Measurements from ENCODE around the gene TULP4.
"Not testable (repeated sequence)": the region's sequence is repeated elsewhere in the genome, so short reads cannot be mapped to it uniquely, and the experiment has no call there.

TULP4 gene

DNA sequence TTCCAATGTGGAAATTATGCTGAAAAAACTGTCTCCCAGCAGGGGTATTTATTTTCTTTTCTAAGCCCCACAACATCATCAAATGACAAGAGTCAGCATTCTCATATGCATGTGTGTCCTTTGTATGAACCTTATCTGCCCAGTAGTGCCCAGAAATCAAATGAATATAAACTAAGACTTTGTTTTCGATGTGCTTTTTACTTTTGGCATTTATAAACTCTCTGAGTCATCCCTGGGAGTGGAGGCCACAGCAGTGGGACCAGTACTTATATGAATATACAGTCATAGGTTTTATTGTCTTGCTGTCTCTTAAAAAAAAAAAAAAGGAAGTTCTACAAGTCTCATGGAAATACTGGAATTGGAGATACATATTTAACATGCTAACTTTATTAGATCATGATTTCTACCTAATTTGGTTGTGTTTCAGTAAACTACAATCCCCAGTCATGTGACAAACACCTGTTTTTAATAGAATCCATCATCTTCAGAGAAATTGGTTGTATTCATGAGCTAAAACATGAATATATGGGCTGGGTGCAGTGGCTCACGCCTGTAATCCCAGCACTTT is 148.4 kb downstream of the TULP4 start:
- no peak for DNase-seq (ENCODE audit: low read depth in 2 of 2, low spot score in 1 of 2)

DNA sequence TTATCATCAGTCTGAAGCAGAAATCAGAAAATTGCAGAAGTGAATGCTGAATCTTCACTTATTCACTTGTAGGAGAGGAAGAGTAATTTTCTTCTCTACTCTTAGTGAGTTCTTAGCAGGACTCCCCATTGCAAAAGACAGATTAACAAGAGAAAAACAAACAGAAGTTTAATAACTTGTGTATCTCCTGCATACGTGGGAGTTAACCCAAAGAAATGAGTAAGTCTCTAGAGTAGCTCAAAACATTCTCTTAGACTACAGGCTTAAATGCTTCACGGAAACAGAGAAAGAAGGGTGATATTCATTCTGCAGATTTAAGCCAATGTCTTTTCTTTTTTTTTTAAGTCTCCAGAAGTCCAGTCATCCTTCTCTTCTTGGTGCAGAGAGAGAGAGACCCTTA is 149.7 kb downstream of the TULP4 start:
- no peak for DNase-seq (ENCODE audit: low read depth in 2 of 2, low spot score in 1 of 2)

DNA sequence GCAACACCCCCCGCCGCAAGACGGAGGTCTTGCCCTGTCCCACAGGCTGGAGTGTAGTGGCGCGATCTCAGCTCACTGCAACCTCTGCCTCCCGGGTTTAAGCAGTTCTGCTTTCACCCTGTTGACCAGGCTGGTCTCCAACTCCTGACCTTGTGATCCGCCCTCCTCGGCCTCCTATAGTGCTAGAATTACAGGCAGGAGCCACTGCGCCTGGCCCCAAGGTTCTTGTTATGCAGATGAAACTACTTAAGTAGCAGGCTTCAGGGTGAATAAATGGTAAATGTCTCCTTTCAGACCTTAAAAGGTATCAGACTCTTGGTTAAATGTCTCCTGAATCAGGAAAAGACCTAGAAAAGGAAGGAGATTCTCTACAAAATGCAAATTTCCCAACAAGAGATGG is 152.2 kb downstream of the TULP4 start:
- DNase-seq (ENCODE audit: low read depth in 2 of 2, low spot score in 1 of 2), result no peak

- no peak for DNase-seq (ENCODE audit: low read depth in 2 of 2, low spot score in 1 of 2)
These were observed 153.0 kb downstream of the TULP4 start for GRCh38 chr6:158465257-158465656.

DNA sequence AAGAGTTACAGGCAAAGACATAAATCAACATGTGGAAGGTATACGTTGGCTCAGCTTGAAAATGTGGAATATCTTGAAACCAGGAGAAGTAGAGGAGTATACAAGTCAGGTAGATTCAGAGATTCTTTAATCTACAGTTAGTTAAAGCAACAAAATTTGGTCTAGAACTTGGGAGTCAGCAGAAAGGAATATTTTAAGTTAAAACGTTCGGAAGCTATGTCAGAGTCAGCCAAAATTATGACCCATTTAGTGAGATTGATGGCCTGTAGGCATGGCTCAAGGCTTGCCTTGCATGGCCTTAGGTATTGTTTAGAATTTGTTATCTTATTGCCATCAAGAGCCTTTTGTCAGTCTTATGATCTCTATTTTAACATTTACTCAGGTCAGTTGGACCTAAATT is 153.5 kb downstream of the TULP4 start:
- DNase-seq (ENCODE audit: low read depth in 2 of 2, low spot score in 1 of 2), result no peak

DNA sequence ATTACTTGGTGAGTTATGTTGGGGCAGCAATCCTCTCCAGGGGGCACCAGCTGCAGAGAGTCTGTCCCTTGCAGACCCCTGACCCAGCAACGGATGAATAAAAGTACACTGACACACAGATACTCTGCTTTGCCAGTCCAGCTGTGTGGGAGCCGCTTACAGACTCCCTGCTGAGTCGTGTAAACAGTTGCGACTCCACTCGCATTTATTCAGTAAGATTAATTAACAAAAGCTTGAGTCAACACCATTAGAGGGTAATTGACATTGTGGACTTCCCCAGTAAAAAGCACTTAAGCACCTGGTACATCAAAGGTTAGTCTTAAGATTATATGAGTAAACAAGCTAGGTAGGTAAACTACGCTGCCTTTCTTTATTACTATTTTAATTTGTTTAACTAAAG is 155.7 kb downstream of the TULP4 start:
- DNase-seq (ENCODE audit: low read depth in 2 of 2, low spot score in 1 of 2), result no peak

DNA sequence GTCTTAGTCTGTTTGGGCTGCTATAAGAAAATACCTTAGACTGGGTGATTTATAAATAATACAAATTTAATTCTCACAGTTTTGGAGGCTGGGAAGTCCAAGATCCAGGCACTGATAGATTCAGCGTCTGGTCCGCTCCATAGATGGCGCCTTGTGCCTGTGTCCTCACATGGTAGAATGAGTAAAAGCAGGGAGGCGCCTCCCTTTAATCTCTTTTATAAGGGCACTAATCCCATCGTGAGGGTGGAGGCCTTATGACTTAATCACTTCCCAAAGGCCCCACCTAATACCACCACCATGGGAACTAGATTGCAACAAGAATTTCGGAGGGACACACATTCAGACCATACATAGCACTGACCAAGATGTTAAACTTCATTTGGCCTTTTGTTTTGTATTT is 156.4 kb downstream of the TULP4 start:
- DNase-seq (ENCODE audit: low read depth in 2 of 2, low spot score in 1 of 2), result no peak

GRCh38 chr6:158470023-158470422 is 157.8 kb downstream of the TULP4 start:
- DNase-seq (ENCODE audit: low read depth in 2 of 2, low spot score in 1 of 2), result not testable (repeated sequence)

- DNase-seq (ENCODE audit: low read depth in 2 of 2, low spot score in 1 of 2), result no peak
These were observed 159.1 kb downstream of the TULP4 start for GRCh38 chr6:158471339-158471738.

- no peak for DNase-seq (ENCODE audit: low read depth in 2 of 2, low spot score in 1 of 2)
These were observed 160.2 kb downstream of the TULP4 start for GRCh38 chr6:158472447-158472846.

GRCh38 chr6:158474961-158475343 is 162.7 kb downstream of the TULP4 start:
- no peak for DNase-seq (ENCODE audit: low read depth in 2 of 2, low spot score in 1 of 2)

GRCh38 chr6:158475344-158476302 is 163.4 kb downstream of the TULP4 start:
- DNase-seq (ENCODE audit: low read depth in 2 of 2, low spot score in 1 of 2), result no peak

DNA sequence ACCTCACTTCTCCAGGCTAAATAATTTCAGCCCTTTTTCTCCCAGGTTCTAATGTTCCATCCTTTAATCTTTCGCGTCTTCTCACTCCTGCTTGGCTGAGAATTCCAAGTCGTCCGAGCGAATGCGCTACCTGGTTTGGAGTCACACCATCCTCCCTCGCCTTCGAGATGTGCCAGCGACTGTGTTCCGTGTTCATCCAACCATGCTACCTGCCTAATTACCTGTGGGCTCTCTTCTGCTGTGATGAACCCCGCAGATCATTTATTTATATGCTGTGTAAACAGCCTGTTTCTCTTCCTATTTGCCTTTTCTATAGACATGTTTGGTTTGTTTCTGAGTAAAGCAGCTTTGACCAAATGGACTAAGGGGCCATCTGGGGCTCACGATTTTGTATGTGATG is 164.1 kb downstream of the TULP4 start:
- DNase-seq (ENCODE audit: low read depth in 2 of 2, low spot score in 1 of 2), result no peak

- not testable (repeated sequence) for DNase-seq (ENCODE audit: low read depth in 2 of 2, low spot score in 1 of 2)
These were observed 165.5 kb downstream of the TULP4 start for GRCh38 chr6:158477722-158478121.

- no peak for DNase-seq (ENCODE audit: low read depth in 2 of 2, low spot score in 1 of 2)
These were observed 168.7 kb downstream of the TULP4 start for GRCh38 chr6:158480989-158481388.

DNA sequence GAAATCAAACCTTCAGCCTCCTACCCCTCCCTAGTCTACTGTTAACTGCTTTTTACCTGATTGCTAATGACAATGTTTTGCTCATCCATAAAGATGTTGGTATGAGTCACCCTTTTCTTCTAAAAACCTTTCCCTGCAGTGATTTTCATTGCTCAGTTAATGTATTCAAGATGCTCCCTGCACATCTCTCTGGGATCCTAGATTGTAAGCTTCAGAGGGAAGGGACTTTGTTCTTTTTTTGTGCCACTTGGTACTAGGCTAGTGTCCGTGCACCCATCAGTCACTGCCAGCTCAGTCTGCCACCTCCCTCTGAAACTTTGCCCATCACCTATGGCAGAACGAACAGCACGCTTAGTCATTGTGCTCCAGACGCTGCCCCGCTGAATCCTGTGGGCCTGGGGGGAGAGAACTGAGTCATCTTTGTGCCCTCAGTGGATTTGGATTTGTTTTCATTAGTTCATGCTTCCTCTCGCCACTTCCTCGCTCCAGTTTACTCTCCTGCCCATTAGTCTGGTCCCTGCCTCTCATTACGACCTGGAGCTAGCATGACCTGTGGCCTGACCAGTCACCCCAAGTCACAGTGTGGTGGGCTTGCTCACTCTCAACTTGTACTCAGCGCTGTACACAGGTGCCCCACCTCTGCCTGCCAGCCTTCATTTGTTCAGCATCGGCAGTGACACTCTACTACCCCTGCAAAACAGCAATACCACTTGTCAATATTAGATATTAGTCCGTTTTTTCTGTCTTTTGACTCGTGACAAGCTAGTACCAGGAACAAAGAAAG is 169.6 kb downstream of the TULP4 start:
- no peak for DNase-seq (ENCODE audit: low read depth in 2 of 2, low spot score in 1 of 2)

- no peak for DNase-seq (ENCODE audit: low read depth in 2 of 2, low spot score in 1 of 2)
These were observed 173.2 kb downstream of the TULP4 start for GRCh38 chr6:158485431-158485830.

- DNase-seq (ENCODE audit: low read depth in 2 of 2, low spot score in 1 of 2), result no peak
These were observed 175.2 kb downstream of the TULP4 start for GRCh38 chr6:158487495-158487894.

- no peak for DNase-seq (ENCODE audit: low read depth in 2 of 2, low spot score in 1 of 2)
These were observed 175.8 kb downstream of the TULP4 start for GRCh38 chr6:158488065-158488464.

GRCh38 chr6:158489441-158489840 is 177.2 kb downstream of the TULP4 start:
- no peak for DNase-seq (ENCODE audit: low read depth in 2 of 2, low spot score in 1 of 2)

- no peak for DNase-seq (ENCODE audit: low read depth in 2 of 2, low spot score in 1 of 2)
These were observed 180.6 kb downstream of the TULP4 start for GRCh38 chr6:158492881-158493280.

DNA sequence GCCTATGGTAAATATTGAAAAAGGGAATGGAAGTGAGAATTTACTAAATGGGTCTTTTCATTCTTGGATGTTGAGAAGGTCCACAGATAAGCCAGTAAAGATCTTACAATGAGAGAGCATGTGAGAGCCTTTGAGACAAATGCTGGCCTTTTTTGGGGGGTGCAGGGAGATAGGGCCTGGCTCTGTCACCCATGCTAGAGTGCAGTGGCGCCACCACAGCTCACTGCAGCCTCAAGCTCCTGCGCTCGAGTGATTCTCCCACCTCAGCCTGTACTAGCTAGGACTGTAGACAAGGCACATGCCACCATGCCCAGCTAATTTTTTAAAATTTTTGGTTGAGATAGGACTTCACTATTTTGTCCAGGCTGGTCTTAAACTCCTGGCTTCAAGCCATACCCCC is 184.4 kb downstream of the TULP4 start:
- DNase-seq (ENCODE audit: low read depth in 2 of 2, low spot score in 1 of 2), result no peak

Measured in stimulated activated CD8-positive, alpha-beta memory T cell treated with anti-CD3 and anti-CD28 coated beads, Interleukin-4, amount 100 ng/mL, for 4 hours (primary cell).